Measurements from ENCODE around the gene AMOT.

The AMOT gene

GRCh38 chrX:112802541-112802940, 38.1 kb downstream of the AMOT start:
- TF ChIP-seq GATA3 (IDR thresholded peaks at IDR 0.05; ENCODE audit: low read depth, low read length), result no peak
- no peak for TF ChIP-seq GATA2 (IDR thresholded peaks at IDR 0.05; ENCODE audit: low read depth, low read length)

GRCh38 chrX:112800971-112801775, 39.5 kb downstream of the AMOT start:
- TF ChIP-seq GATA3 (IDR thresholded peaks at IDR 0.05; ENCODE audit: low read depth, low read length) (no peak), GATA2 (IDR thresholded peaks at IDR 0.05; ENCODE audit: low read depth, low read length) (no peak)

- TF ChIP-seq GATA2 (IDR thresholded peaks at IDR 0.05; ENCODE audit: low read depth, low read length), result no peak
- TF ChIP-seq GATA3 (IDR thresholded peaks at IDR 0.05; ENCODE audit: low read depth, low read length), result no peak
Observed at GRCh38 chrX:112799425-112799824, 41.2 kb downstream of the AMOT start.

- TF ChIP-seq GATA3 (IDR thresholded peaks at IDR 0.05; ENCODE audit: low read depth, low read length) (no peak), GATA2 (IDR thresholded peaks at IDR 0.05; ENCODE audit: low read depth, low read length) (no peak)
Observed at GRCh38 chrX:112798736-112799135, 41.9 kb downstream of the AMOT start.

- TF ChIP-seq GATA3 (IDR thresholded peaks at IDR 0.05; ENCODE audit: low read depth, low read length), result no peak
- no peak for TF ChIP-seq GATA2 (IDR thresholded peaks at IDR 0.05; ENCODE audit: low read depth, low read length)
Observed at GRCh38 chrX:112789931-112790330, 50.7 kb downstream of the AMOT start.

- TF ChIP-seq GATA3 (IDR thresholded peaks at IDR 0.05; ENCODE audit: low read depth, low read length), result no peak
- TF ChIP-seq GATA2 (IDR thresholded peaks at IDR 0.05; ENCODE audit: low read depth, low read length), result no peak
Observed at GRCh38 chrX:112786076-112786475, 54.6 kb downstream of the AMOT start.

GRCh38 chrX:112785344-112785743, 55.3 kb downstream of the AMOT start:
- TF ChIP-seq GATA3 (IDR thresholded peaks at IDR 0.05; ENCODE audit: low read depth, low read length) (no peak), GATA2 (IDR thresholded peaks at IDR 0.05; ENCODE audit: low read depth, low read length) (no peak)

GRCh38 chrX:112784692-112785091, 55.9 kb downstream of the AMOT start:
- TF ChIP-seq GATA3 (IDR thresholded peaks at IDR 0.05; ENCODE audit: low read depth, low read length), result no peak
- no peak for TF ChIP-seq GATA2 (IDR thresholded peaks at IDR 0.05; ENCODE audit: low read depth, low read length)

GRCh38 chrX:112779139-112779538, 61.5 kb downstream of the AMOT start:
- no peak for TF ChIP-seq GATA2 (IDR thresholded peaks at IDR 0.05; ENCODE audit: low read depth, low read length)
- TF ChIP-seq GATA3 (IDR thresholded peaks at IDR 0.05; ENCODE audit: low read depth, low read length), result no peak

- no peak for TF ChIP-seq GATA3 (IDR thresholded peaks at IDR 0.05; ENCODE audit: low read depth, low read length)
- TF ChIP-seq GATA2 (IDR thresholded peaks at IDR 0.05; ENCODE audit: low read depth, low read length), result no peak
Observed at GRCh38 chrX:112774651-112775293, 65.9 kb downstream of the AMOT start.

GRCh38 chrX:112774142-112774541, 66.5 kb downstream of the AMOT start:
- TF ChIP-seq GATA2 (IDR thresholded peaks at IDR 0.05; ENCODE audit: low read depth, low read length), result no peak
- TF ChIP-seq GATA3 (IDR thresholded peaks at IDR 0.05; ENCODE audit: low read depth, low read length), result no peak

- TF ChIP-seq GATA3 (IDR thresholded peaks at IDR 0.05; ENCODE audit: low read depth, low read length), result no peak
- no peak for TF ChIP-seq GATA2 (IDR thresholded peaks at IDR 0.05; ENCODE audit: low read depth, low read length)
Observed at GRCh38 chrX:112769034-112769433, 71.6 kb downstream of the AMOT start.

- TF ChIP-seq GATA3 (IDR thresholded peaks at IDR 0.05; ENCODE audit: low read depth, low read length) (no peak), GATA2 (IDR thresholded peaks at IDR 0.05; ENCODE audit: low read depth, low read length) (no peak)
Observed at GRCh38 chrX:112768563-112768962, 72.1 kb downstream of the AMOT start.

- TF ChIP-seq GATA2 (IDR thresholded peaks at IDR 0.05; ENCODE audit: low read depth, low read length) (no peak), GATA3 (IDR thresholded peaks at IDR 0.05; ENCODE audit: low read depth, low read length) (no peak)
Observed at GRCh38 chrX:112766774-112767173, 73.9 kb downstream of the AMOT start.

Data from SH-SY5Y (cell line).